IMR-90 (cell line): ENCODE measurements around the gene MACIR.

Source experiments
- BHLHE40 ChIP-seq: fragments of 150-350 bp; IDR thresholded peaks from 2 replicates; pipeline ENCODE4 v1.6.1; 2016; ENCODE audit warnings: mild to moderate bottlenecking, low read depth, low read length
- CTCF ChIP-seq: conservative IDR thresholded peaks from 2 replicates; pipeline ENCODE4 v1.5.1; 2012; ENCODE audit warnings: mild to moderate bottlenecking, low read depth, low read length, improper control_type of control experiment
- FOS ChIP-seq: fragments of 150-350 bp; IDR thresholded peaks from 2 replicates; pipeline ENCODE4 v1.6.1; 2016; ENCODE audit warnings: low read depth, low read length
- MAZ ChIP-seq: IDR thresholded peaks from 2 replicates; pipeline ENCODE4 v1.6.1; 2012; ENCODE audit warnings: low read depth, mild to moderate bottlenecking, low read length, improper control_type of control experiment, moderate library complexity, borderline replicate concordance
- MXI1 ChIP-seq: IDR thresholded peaks from 2 replicates; pipeline ENCODE4 v1.6.1; 2012; ENCODE audit warnings: low read depth, mild to moderate bottlenecking, low read length, moderate library complexity, borderline replicate concordance
- POLR2A ChIP-seq: IDR thresholded peaks from 2 replicates; pipeline ENCODE4 v1.6.1; 2012; ENCODE audit warnings: mild to moderate bottlenecking, low read depth, low read length
- RAD21 ChIP-seq: IDR thresholded peaks from 2 replicates; pipeline ENCODE4 v1.6.1; 2012; ENCODE audit warnings: low read length, improper control_type of control experiment
- RCOR1 ChIP-seq: IDR thresholded peaks from 2 replicates; pipeline ENCODE4 v1.6.1; 2012; ENCODE audit warnings: mild to moderate bottlenecking, low read length, improper control_type of control experiment; ENCODE audit not compliant: insufficient replicate concordance
- USF2 ChIP-seq: fragments of 150-350 bp; IDR thresholded peaks from 2 replicates; pipeline ENCODE4 v1.6.1; 2017; ENCODE audit warnings: mild to moderate bottlenecking, antibody characterized with exemption, low read length, low read depth

- TF ChIP-seq CTCF = no peak
- TF ChIP-seq POLR2A = no peak
- TF ChIP-seq RCOR1 = no peak
- TF ChIP-seq BHLHE40 = no peak
- TF ChIP-seq MXI1 = no peak
- no peak for TF ChIP-seq USF2
- TF ChIP-seq MAZ = no peak
- TF ChIP-seq RAD21 = no peak
- TF ChIP-seq FOS = no peak
Measured at GRCh38 chr5:103286622-103287021, 28.1 kb downstream of the MACIR start.
